DND-41 (cell line): ENCODE data around the gene SAC3D1.

Experiments used
- ATAC-seq: fragments of 200-7000 bp; cut with Tn5 transposase; 3 replicates; pipeline ENCODE4 v1.9.1; 2021; ENCODE audit warnings: low read depth; ENCODE audit not compliant: insufficient read depth
- DNase-seq: peaks from one replicate; pipeline ENCODE4 v3.0.0-alpha.2; 2020
- H2AFZ ChIP-seq: 2 replicates; pipeline ENCODE4 v1.6.0; 2012; ENCODE audit warnings: low read depth, low read length
- H3K27ac ChIP-seq: 2 replicates; pipeline ENCODE4 v1.5.1; 2012; ENCODE audit warnings: low read length, inconsistent platforms
- H3K27me3 ChIP-seq: fragments of 200-600 bp; sonication (generic); 2 replicates; pipeline ENCODE4 v1.6.0; 2012; ENCODE audit warnings: low read length, mild to moderate bottlenecking, inconsistent platforms; ENCODE audit not compliant: insufficient read depth, poor library complexity
- H3K36me3 ChIP-seq: 2 replicates; pipeline ENCODE4 v1.5.1; 2012; ENCODE audit warnings: low read length, inconsistent platforms; ENCODE audit not compliant: insufficient read depth
- H3K4me1 ChIP-seq: 2 replicates; pipeline ENCODE4 v1.5.1; 2012; ENCODE audit warnings: mild to moderate bottlenecking, low read length; ENCODE audit not compliant: insufficient read depth
- H3K4me2 ChIP-seq: 2 replicates; pipeline ENCODE4 v1.6.0; 2012; ENCODE audit warnings: mild to moderate bottlenecking, moderate library complexity, low read length, inconsistent platforms; ENCODE audit not compliant: insufficient read depth
- H3K4me3 ChIP-seq, 2 experiments: fragments of 200-600 bp in 1 of 2; shearing (Covaris generic) in 1 of 2; 2 replicates each; pipeline ENCODE4 v1.5.1; 2012 to 2016; ENCODE audit warnings: inconsistent platforms in 2 of 2, low read length in 2 of 2, mild to moderate bottlenecking in 2 of 2, low read depth in 1 of 2, moderate library complexity in 1 of 2
- H3K79me2 ChIP-seq: 2 replicates; pipeline ENCODE4 v1.6.0; 2012; ENCODE audit warnings: low read length, inconsistent platforms; ENCODE audit not compliant: insufficient read depth
- H3K9ac ChIP-seq: 2 replicates; pipeline ENCODE4 v1.6.0; 2012; ENCODE audit warnings: low read depth, mild to moderate bottlenecking, inconsistent platforms, low read length, moderate library complexity
- H3K9me3 ChIP-seq: 2 replicates; pipeline ENCODE4 v1.5.1; 2012; ENCODE audit warnings: low read length, moderate library complexity, mild to moderate bottlenecking, inconsistent platforms; ENCODE audit not compliant: insufficient read depth, severe bottlenecking
- H4K20me1 ChIP-seq: 2 replicates; pipeline ENCODE4 v1.6.0; 2012; ENCODE audit warnings: low read length; ENCODE audit not compliant: insufficient read depth
- CTCF ChIP-seq: IDR thresholded peaks from 2 replicates; pipeline ENCODE4 v1.5.1; 2012; ENCODE audit warnings: borderline replicate concordance, low read length, moderate library complexity, mild to moderate bottlenecking; ENCODE audit not compliant: poor library complexity, severe bottlenecking; ENCODE audit errors: extremely low read depth
- EZH2 ChIP-seq: IDR thresholded peaks from 3 replicates; pipeline ENCODE4 v1.6.1; 2012; ENCODE audit warnings: borderline replicate concordance, low read depth, mild to moderate bottlenecking, moderate library complexity, low read length, inconsistent platforms; ENCODE audit not compliant: severe bottlenecking

The SAC3D1 gene

GRCh38 chr11:65042891-65043290 lies 1.9 kb downstream of the SAC3D1 start:
- ATAC-seq = no peak
- H3K79me2 ChIP-seq = peaks cover 42% of the 10 kb centered on the region

GRCh38 chr11:65043881-65044501 lies 3.0 kb downstream of the SAC3D1 start:
- Histone ChIP-seq H3K27me3 (no peaks in the 10 kb centered on the region), H3K4me2 (peak overlapping the region; percentile 93; the same call in 1 of the 2 replicates), H3K9me3 (no peaks in the 10 kb centered on the region), H3K4me3 (no peak overlapping the region), H3K4me1 (peaks cover 44% of the 10 kb centered on the region), H3K9ac (0 out of 2 replicates have a peak overlapping the region, but pooled peaks have one; percentile 9), H2AFZ (no peak overlapping the region), H3K79me2 (peaks cover 42% of the 10 kb centered on the region), H3K36me3 (peaks cover 37% of the 10 kb centered on the region), H3K27ac (no peak overlapping the region), H4K20me1 (peaks cover 30% of the 10 kb centered on the region)
- no peak for ATAC-seq
- no peak for DNase-seq
- TF ChIP-seq EZH2 = no peak
- no peak for TF ChIP-seq CTCF

More at GRCh38 chr11:65042891-65043290, 1.9 kb downstream of the SAC3D1 start:
- H3K4me1 ChIP-seq = peaks cover 44% of the 10 kb centered on the region
- H3K4me3 ChIP-seq = peak overlapping the region in 1 of 2 experiments; percentile 95; a peak in 2 of 4 replicates
- peaks cover 30% of the 10 kb centered on the region for H4K20me1 ChIP-seq
- peak overlapping the region; percentile 91 for H3K9ac ChIP-seq
- H2AFZ ChIP-seq = no peak overlapping the region
- no peak for TF ChIP-seq EZH2
- no peak for TF ChIP-seq CTCF
- DNase-seq = no peak
- peak overlapping the region; percentile 93 for H3K4me2 ChIP-seq
- peaks cover 45% of the 10 kb centered on the region for H3K36me3 ChIP-seq
- no peaks in the 10 kb centered on the region for H3K9me3 ChIP-seq
- H3K27me3 ChIP-seq = no peaks in the 10 kb centered on the region
- no peak overlapping the region for H3K27ac ChIP-seq

DNA sequence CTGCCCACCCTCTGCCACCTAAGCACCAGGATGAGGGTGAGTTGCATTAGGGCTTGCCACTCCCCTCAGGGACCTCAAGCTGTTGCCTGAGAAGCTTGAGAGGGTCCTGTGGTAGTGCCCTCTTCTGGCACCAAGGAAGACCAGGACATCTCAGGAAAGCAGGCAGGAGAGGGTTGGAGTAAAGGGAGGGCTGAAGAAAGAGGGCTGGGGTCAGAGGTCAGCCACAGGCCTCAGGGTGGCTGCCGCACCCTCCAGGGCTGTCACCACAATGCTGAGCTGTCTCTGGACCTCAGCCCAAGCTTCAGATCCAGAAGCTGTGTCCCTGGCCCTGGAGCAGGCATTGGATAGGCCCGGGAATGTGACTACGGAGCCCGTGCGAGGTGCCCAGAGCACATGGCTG lies 4.1 kb downstream of the SAC3D1 start:
- DNase-seq = no peak
- Histone ChIP-seq H3K4me2 (peak overlapping the region; percentile 12; the same call in 1 of the 2 replicates), H3K4me1 (peaks cover 36% of the 10 kb centered on the region), H4K20me1 (peaks cover 30% of the 10 kb centered on the region), H3K79me2 (peaks cover 42% of the 10 kb centered on the region), H3K4me3 (no peak overlapping the region), H3K36me3 (peaks cover 37% of the 10 kb centered on the region), H2AFZ (no peak overlapping the region), H3K9me3 (no peaks in the 10 kb centered on the region), H3K9ac (no peak overlapping the region; the same call in 1 of the 2 replicates), H3K27me3 (no peaks in the 10 kb centered on the region), H3K27ac (no peak overlapping the region)
- TF ChIP-seq EZH2 (no peak), CTCF (peak; percentile 4)
- ATAC-seq = no peak
